ENCODE data around the gene ASTN2.

DNA sequence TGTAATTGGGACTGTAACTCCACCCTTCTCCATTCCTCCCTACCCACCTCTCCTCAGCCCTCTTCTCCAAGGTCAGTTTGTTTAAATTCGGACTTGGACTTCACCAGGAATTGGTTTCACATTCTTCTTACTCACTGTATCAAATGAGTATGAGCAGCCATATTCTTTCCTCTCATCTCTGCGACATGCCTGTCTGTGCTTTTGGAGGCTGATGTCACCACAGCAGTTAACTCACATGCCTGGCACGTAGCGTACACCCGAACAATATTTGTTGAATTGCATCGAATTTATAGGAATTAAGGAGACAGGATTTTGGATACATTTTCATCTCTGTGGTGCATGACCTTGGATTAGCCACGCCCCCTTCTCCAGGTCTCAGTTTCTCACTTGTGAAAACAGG lies 291.1 kb downstream of the ASTN2 start:
- TF ChIP-seq RAD21 (conservative IDR thresholded peaks at IDR 0.05) (no peak), POLR2AphosphoS5 (IDR thresholded peaks at IDR 0.05) (no peak), TAF1 (IDR thresholded peaks at IDR 0.05; ENCODE audit: low read depth) (no peak)
- TF ChIP-seq, protein P1, sequence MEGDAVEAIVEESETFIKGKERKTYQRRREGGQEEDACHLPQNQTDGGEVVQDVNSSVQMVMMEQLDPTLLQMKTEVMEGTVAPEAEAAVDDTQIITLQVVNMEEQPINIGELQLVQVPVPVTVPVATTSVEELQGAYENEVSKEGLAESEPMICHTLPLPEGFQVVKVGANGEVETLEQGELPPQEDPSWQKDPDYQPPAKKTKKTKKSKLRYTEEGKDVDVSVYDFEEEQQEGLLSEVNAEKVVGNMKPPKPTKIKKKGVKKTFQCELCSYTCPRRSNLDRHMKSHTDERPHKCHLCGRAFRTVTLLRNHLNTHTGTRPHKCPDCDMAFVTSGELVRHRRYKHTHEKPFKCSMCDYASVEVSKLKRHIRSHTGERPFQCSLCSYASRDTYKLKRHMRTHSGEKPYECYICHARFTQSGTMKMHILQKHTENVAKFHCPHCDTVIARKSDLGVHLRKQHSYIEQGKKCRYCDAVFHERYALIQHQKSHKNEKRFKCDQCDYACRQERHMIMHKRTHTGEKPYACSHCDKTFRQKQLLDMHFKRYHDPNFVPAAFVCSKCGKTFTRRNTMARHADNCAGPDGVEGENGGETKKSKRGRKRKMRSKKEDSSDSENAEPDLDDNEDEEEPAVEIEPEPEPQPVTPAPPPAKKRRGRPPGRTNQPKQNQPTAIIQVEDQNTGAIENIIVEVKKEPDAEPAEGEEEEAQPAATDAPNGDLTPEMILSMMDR (IDR thresholded peaks at IDR 0.05; ENCODE audit: poor library complexity, severe bottlenecking) = no peak
